HL-60 (cell line): ENCODE data around the gene P2RX6.

Experiments used
- DNase-seq, 2 experiments: peaks; one replicate each; pipeline ENCODE4 v3.0.0-alpha.2; 2010 to 2020; ENCODE audit warnings: low read depth in 1 of 2, low spot score in 1 of 2
- H3K27ac ChIP-seq: fragments of 250-450 bp; sonication (Bioruptor Pico); replicated peaks from 2 replicates; pipeline ENCODE4 v1.5.1; 2020; ENCODE audit warnings: mild to moderate bottlenecking, moderate library complexity
- H3K27me3 ChIP-seq: fragments of 250-450 bp; sonication (Bioruptor Pico); 2 replicates; pipeline ENCODE4 v1.5.1; 2021; ENCODE audit warnings: mild to moderate bottlenecking, moderate library complexity; ENCODE audit not compliant: insufficient read depth, poor library complexity, severe bottlenecking
- H3K4me3 ChIP-seq: replicated peaks from 2 replicates; pipeline ENCODE4 v1.5.1; 2011; ENCODE audit warnings: mild to moderate bottlenecking, control low read depth, low read length; ENCODE audit not compliant: insufficient read depth
- GABPA ChIP-seq: IDR thresholded peaks from 2 replicates; pipeline ENCODE4 v1.6.1; 2012; ENCODE audit warnings: low read depth
- POLR2AphosphoS5 ChIP-seq: IDR thresholded peaks from 2 replicates; pipeline ENCODE4 v1.6.1; 2012; ENCODE audit warnings: low read depth
- SPI1 ChIP-seq: IDR thresholded peaks from 2 replicates; pipeline ENCODE4 v1.6.1; 2012; ENCODE audit warnings: low read depth, mild to moderate bottlenecking, borderline replicate concordance
- TF ChIP-seq, protein P1 (sequence below): IDR thresholded peaks from one replicate; pipeline ENCODE4 v1.5.1; 2011; ENCODE audit warnings: low read length, control low read depth, inconsistent platforms; ENCODE audit not compliant: insufficient read depth
- TF ChIP-seq, protein P2 (sequence below): IDR thresholded peaks from 2 replicates; pipeline ENCODE4 v1.6.1; 2012; ENCODE audit warnings: low read depth; ENCODE audit not compliant: insufficient replicate concordance

P2RX6 gene

DNA sequence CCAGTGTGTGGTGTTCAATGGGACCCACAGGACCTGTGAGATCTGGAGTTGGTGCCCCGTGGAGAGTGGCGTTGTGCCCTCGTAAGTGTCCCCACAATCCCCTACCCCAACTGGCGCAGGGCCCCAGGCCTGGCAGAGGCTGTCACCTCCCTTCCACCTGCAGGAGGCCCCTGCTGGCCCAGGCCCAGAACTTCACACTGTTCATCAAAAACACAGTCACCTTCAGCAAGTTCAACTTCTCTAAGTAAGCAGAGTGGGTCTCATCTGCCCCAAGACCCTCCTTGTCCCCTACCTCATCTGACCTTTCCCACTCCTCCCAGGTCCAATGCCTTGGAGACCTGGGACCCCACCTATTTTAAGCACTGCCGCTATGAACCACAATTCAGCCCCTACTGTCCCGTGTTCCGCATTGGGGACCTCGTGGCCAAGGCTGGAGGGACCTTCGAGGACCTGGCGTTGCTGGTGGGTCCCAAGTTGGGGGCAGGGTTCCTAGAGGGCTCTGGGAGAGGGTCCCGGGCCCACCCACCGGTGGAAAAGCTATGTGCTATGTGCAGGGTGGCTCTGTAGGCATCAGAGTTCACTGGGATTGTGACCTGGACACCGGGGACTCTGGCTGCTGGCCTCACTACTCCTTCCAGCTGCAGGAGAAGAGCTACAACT is 8.1 kb downstream of the P2RX6 start:
- Histone ChIP-seq H3K27me3 (peaks cover 2% of the 10 kb centered on the region), H3K27ac (no peak overlapping the region), H3K4me3 (no peak overlapping the region)
- TF ChIP-seq POLR2AphosphoS5: no peak
- TF ChIP-seq, protein P1, sequence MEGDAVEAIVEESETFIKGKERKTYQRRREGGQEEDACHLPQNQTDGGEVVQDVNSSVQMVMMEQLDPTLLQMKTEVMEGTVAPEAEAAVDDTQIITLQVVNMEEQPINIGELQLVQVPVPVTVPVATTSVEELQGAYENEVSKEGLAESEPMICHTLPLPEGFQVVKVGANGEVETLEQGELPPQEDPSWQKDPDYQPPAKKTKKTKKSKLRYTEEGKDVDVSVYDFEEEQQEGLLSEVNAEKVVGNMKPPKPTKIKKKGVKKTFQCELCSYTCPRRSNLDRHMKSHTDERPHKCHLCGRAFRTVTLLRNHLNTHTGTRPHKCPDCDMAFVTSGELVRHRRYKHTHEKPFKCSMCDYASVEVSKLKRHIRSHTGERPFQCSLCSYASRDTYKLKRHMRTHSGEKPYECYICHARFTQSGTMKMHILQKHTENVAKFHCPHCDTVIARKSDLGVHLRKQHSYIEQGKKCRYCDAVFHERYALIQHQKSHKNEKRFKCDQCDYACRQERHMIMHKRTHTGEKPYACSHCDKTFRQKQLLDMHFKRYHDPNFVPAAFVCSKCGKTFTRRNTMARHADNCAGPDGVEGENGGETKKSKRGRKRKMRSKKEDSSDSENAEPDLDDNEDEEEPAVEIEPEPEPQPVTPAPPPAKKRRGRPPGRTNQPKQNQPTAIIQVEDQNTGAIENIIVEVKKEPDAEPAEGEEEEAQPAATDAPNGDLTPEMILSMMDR: peak; percentile 9
- no peak for DNase-seq

DNA sequence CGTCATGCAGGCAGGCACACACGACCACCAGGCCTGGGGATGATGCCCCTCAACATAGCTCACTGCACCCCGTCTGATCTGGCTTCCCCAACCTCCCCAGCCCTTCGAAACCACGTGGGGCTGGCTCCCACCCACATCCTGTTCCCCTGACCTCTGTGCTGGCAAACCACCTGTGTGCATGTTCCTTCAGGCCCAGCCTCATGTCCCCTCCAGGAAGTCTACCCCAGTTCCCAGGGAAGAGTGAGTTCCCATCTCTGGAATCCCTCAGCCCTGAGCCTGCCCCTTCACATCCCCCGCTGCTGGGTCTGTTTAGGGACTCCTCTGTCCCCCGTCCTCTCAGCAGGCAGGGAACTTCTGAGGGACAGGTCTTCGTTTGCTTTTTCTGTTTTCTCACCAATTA is 10.3 kb downstream of the P2RX6 start:
- H3K27me3 ChIP-seq: no peaks in the 10 kb centered on the region
- TF ChIP-seq POLR2AphosphoS5 (no peak), GABPA (no peak), SPI1 (no peak)
- DNase-seq: no peak
- H3K27ac ChIP-seq: no peak overlapping the region
- no peak overlapping the region for H3K4me3 ChIP-seq

DNA sequence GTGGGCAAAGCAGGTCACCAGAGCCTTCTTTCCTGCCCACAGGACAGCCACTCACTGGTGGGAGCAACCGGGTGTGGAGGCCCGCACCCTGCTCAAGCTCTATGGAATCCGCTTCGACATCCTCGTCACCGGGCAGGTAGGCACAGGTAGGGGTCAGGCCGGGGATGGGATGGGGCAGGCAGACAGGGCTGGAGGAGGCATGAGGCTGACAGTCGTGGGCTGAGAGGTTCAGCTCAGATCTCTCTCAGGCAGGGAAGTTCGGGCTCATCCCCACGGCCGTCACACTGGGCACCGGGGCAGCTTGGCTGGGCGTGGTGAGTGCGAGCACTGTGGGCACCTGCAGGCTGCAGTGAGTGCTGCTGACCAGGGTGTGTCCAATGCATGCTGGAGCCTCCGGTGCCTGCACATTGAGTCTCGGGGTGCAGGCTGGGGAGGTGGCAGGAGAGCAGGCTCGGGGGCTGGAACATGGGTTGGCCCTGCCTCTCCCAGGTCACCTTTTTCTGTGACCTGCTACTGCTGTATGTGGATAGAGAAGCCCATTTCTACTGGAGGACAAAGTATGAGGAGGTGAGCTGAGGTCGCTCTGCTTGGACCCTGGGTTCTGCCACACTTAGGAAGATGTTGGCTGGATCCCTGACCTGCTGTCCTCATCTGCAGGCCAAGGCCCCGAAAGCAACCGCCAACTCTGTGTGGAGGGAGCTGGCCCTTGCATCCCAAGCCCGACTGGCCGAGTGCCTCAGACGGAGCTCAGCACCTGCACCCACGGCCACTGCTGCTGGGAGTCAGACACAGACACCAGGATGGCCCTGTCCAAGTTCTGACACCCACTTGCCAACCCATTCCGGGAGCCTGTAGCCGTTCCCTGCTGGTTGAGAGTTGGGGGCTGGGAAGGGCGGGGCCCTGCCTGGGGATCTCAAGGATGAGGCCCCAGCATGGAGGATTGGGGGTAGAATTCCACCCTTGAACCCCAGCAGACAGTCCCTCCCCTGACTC is 11.1 kb downstream of the P2RX6 start:
- TF ChIP-seq POLR2AphosphoS5: no peak
- TF ChIP-seq GABPA: no peak
- TF ChIP-seq, protein P1: no peak
- TF ChIP-seq SPI1: no peak
- TF ChIP-seq, protein P2, sequence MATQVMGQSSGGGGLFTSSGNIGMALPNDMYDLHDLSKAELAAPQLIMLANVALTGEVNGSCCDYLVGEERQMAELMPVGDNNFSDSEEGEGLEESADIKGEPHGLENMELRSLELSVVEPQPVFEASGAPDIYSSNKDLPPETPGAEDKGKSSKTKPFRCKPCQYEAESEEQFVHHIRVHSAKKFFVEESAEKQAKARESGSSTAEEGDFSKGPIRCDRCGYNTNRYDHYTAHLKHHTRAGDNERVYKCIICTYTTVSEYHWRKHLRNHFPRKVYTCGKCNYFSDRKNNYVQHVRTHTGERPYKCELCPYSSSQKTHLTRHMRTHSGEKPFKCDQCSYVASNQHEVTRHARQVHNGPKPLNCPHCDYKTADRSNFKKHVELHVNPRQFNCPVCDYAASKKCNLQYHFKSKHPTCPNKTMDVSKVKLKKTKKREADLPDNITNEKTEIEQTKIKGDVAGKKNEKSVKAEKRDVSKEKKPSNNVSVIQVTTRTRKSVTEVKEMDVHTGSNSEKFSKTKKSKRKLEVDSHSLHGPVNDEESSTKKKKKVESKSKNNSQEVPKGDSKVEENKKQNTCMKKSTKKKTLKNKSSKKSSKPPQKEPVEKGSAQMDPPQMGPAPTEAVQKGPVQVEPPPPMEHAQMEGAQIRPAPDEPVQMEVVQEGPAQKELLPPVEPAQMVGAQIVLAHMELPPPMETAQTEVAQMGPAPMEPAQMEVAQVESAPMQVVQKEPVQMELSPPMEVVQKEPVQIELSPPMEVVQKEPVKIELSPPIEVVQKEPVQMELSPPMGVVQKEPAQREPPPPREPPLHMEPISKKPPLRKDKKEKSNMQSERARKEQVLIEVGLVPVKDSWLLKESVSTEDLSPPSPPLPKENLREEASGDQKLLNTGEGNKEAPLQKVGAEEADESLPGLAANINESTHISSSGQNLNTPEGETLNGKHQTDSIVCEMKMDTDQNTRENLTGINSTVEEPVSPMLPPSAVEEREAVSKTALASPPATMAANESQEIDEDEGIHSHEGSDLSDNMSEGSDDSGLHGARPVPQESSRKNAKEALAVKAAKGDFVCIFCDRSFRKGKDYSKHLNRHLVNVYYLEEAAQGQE: no peak
- Histone ChIP-seq H3K4me3 (no peak overlapping the region), H3K27me3 (peaks cover 4% of the 10 kb centered on the region), H3K27ac (no peak overlapping the region)
- no peak for DNase-seq

DNA sequence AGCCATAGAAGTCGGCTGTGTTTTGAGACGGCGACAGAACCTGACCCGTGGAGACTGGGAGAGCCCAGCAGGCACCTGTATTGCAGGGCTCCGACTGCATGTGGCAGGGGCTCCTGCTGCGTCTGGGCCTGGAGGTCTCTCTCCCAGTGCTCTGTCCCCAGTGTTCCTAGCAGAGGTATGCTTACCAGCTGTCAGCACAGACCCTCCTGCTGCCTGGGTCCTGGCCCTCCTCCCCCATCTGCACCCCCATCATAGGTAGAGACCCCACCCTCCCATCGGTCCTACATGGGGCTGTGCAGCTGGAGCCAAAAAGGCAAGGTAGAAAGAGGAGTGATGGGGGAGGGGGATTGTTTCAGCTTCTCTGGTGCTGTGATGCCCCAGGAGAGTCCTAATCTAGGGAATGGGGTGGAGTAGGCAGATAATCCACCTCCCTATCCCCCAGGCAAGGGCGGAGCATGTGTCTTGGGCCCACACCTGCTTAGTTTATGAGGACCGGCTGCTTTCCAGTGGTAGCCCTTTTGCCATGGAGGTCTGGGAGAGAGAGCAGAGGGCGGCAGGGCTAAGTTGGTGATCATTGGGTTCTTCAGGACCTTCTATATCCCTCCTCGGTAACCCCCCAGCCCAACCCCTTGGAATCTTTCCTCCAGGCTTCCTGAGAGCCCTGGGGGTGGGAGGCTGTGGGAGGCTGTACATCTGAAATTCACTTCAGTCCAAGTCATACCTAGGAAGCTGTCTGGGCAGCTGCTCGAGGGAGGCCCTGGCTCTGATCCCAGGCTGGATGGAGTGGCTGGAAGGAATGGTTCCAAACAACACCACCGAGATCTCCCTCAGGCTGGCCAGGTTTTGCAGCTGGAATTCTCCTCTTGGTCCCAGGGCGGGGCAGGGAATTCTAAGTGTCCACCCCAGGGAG is 12.1 kb downstream of the P2RX6 start:
- Histone ChIP-seq H3K4me3 (no peak overlapping the region), H3K27me3 (peaks cover 11% of the 10 kb centered on the region), H3K27ac (no peak overlapping the region)
- DNase-seq: no peak
- TF ChIP-seq, protein P2: no peak
- TF ChIP-seq SPI1: no peak
- no peak for TF ChIP-seq GABPA
- TF ChIP-seq, protein P1: no peak
- no peak for TF ChIP-seq POLR2AphosphoS5
